Epithelial cell of esophagus (primary cell): Measurements from ENCODE around the gene EGLN1.

Experiments
- DNase-seq: peaks from one replicate; pipeline ENCODE4 v3.0.0; 2010; ENCODE audit warnings: low read depth
- H3K4me3 ChIP-seq: 2 replicates; pipeline ENCODE4 v1.5.1; 2011; ENCODE audit warnings: mild to moderate bottlenecking, low read length, control low read depth
- CTCF ChIP-seq: IDR thresholded peaks from 2 replicates; pipeline ENCODE4 v1.5.1; 2011; ENCODE audit warnings: low read depth, mild to moderate bottlenecking, low read length, control low read depth, inconsistent platforms; ENCODE audit not compliant: insufficient read depth; ENCODE audit errors: missing control alignments

Gene EGLN1

GRCh38 chr1:231407547-231408396, 14.3 kb downstream of the EGLN1 start:
- no peak for TF ChIP-seq CTCF
- DNase-seq, result peak; percentile 41
- H3K4me3 ChIP-seq, result no peak overlapping the region

- no peak overlapping the region for H3K4me3 ChIP-seq
- no peak for TF ChIP-seq CTCF
- DNase-seq, result no peak
These were observed 15.0 kb downstream of the EGLN1 start for GRCh38 chr1:231407049-231407448.

GRCh38 chr1:231404318-231404717, 17.8 kb downstream of the EGLN1 start:
- no peak for DNase-seq
- H3K4me3 ChIP-seq, result no peak overlapping the region
- no peak for TF ChIP-seq CTCF

- no peak for DNase-seq
- no peak overlapping the region for H3K4me3 ChIP-seq
- TF ChIP-seq CTCF, result no peak
These were observed 20.6 kb downstream of the EGLN1 start for GRCh38 chr1:231401478-231401877.

GRCh38 chr1:231397886-231398671, 24.0 kb downstream of the EGLN1 start:
- DNase-seq, result no peak
- H3K4me3 ChIP-seq, result no peak overlapping the region
- no peak for TF ChIP-seq CTCF

GRCh38 chr1:231396643-231397042, 25.4 kb downstream of the EGLN1 start:
- TF ChIP-seq CTCF, result no peak
- no peak overlapping the region for H3K4me3 ChIP-seq
- peak; percentile 72 for DNase-seq
